ENCODE data around the gene CD248.

CD248 gene

DNA sequence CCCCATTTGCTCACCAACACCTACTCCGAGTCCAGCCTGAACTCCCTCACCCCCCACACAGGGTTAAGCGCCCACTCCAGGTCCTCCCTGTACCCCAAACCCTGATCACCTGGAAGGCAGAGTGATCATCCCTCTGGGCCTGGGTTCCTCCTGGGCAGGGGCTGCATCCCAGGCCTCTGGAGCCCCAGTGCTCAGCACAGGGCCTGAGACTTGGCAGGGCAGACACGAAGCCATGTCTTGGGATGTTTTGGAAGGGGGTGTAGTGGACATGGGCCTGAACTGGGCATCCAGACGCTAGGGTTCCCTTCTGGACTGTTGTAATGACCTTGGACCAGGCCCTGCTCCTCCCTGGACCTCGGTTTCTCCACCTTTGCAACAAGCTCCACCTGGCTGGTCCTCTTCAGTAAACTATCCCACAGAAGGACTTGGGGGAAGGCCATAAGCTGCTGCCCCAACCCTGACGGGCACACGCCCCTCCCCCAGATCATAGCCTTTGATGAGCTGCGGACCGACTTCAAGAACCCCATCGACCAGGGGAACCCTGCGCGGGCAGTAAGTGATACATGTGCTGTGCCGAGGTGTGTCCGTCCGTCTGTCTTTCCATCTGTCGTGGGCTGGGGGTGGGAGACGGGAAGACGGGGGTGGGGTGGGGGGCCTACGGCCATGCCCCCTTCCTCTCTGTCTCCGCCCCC, 34.9 kb downstream of the CD248 start:
- Histone ChIP-seq H3K36me3 (ENCODE audit: low read length) (no peaks in the 10 kb centered on the region), H3K4me3 (ENCODE audit: insufficient read depth, low read length, poor library complexity, severe bottlenecking) (no peak overlapping the region), H2AFZ (ENCODE audit: low read depth, low read length, severe bottlenecking) (no peak overlapping the region), H3K27ac (ENCODE audit: low read depth, low read length) (no peak overlapping the region), H3K79me2 (ENCODE audit: insufficient read depth, low read length) (no peaks in the 10 kb centered on the region), H4K20me1 (ENCODE audit: low read depth, low read length) (no peaks in the 10 kb centered on the region), H3F3A (ENCODE audit: insufficient read depth) (peaks cover 5% of the 10 kb centered on the region; the same call in 1 of the 2 replicates), H3K9me2 (replicated peaks; ENCODE audit: insufficient read depth, low read length) (no peaks in the 10 kb centered on the region), H3K4me2 (ENCODE audit: low read depth, low read length, poor library complexity, severe bottlenecking) (no peak overlapping the region), H3K9ac (ENCODE audit: low read length) (no peak overlapping the region), H3K9me3 (ENCODE audit: insufficient read depth, low read length) (no peaks in the 10 kb centered on the region), H3K27me3 (ENCODE audit: low read length) (no peaks in the 10 kb centered on the region)
- TF ChIP-seq, protein P1, sequence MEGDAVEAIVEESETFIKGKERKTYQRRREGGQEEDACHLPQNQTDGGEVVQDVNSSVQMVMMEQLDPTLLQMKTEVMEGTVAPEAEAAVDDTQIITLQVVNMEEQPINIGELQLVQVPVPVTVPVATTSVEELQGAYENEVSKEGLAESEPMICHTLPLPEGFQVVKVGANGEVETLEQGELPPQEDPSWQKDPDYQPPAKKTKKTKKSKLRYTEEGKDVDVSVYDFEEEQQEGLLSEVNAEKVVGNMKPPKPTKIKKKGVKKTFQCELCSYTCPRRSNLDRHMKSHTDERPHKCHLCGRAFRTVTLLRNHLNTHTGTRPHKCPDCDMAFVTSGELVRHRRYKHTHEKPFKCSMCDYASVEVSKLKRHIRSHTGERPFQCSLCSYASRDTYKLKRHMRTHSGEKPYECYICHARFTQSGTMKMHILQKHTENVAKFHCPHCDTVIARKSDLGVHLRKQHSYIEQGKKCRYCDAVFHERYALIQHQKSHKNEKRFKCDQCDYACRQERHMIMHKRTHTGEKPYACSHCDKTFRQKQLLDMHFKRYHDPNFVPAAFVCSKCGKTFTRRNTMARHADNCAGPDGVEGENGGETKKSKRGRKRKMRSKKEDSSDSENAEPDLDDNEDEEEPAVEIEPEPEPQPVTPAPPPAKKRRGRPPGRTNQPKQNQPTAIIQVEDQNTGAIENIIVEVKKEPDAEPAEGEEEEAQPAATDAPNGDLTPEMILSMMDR (IDR thresholded peaks at IDR 0.05; ENCODE audit: insufficient read depth, low read length, poor library complexity, severe bottlenecking), result no peak
- TF ChIP-seq EZH2phosphoT487 (conservative IDR thresholded peaks at IDR 0.05; ENCODE audit: low read length), result no peak

DNA sequence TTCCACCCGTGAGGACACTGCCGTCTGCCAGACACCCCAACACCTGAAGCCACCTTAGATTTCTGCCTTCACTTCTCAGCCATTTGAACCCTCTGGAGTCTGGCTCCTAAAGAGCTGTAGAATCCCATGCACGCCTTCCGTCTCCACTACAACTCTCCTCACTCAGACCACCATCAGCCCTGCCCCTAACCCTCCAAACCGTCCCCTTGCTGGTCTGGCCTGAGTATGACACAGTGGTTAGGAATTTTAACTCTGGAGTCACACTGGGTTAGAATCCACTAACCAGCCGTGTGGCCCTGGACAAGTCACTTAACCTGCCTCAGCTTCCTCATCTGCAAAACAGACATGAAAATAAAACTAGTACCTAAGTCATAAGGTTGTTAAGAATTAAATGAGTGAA, 35.8 kb downstream of the CD248 start:
- H2AFZ ChIP-seq (ENCODE audit: low read depth, low read length, severe bottlenecking), result no peak overlapping the region
- no peaks in the 10 kb centered on the region for H3K27me3 ChIP-seq (ENCODE audit: low read length)
- TF ChIP-seq, protein P1 (IDR thresholded peaks at IDR 0.05; ENCODE audit: insufficient read depth, low read length, poor library complexity, severe bottlenecking), result no peak
- no peak for TF ChIP-seq EZH2phosphoT487 (conservative IDR thresholded peaks at IDR 0.05; ENCODE audit: low read length)
- no peaks in the 10 kb centered on the region for H3K9me3 ChIP-seq (ENCODE audit: insufficient read depth, low read length)
- no peak overlapping the region for H3K9ac ChIP-seq (ENCODE audit: low read length)
- H3K4me2 ChIP-seq (ENCODE audit: low read depth, low read length, poor library complexity, severe bottlenecking), result no peak overlapping the region
- H3F3A ChIP-seq (ENCODE audit: insufficient read depth), result peaks cover 5% of the 10 kb centered on the region; the same call in 1 of the 2 replicates
- no peak overlapping the region for H3K4me3 ChIP-seq (ENCODE audit: insufficient read depth, low read length, poor library complexity, severe bottlenecking)
- no peaks in the 10 kb centered on the region for H3K79me2 ChIP-seq (ENCODE audit: insufficient read depth, low read length)
- H3K36me3 ChIP-seq (ENCODE audit: low read length), result no peaks in the 10 kb centered on the region
- no peaks in the 10 kb centered on the region for H3K9me2 ChIP-seq (replicated peaks; ENCODE audit: insufficient read depth, low read length)
- H3K27ac ChIP-seq (ENCODE audit: low read depth, low read length), result no peak overlapping the region
- H4K20me1 ChIP-seq (ENCODE audit: low read depth, low read length), result no peaks in the 10 kb centered on the region

DNA sequence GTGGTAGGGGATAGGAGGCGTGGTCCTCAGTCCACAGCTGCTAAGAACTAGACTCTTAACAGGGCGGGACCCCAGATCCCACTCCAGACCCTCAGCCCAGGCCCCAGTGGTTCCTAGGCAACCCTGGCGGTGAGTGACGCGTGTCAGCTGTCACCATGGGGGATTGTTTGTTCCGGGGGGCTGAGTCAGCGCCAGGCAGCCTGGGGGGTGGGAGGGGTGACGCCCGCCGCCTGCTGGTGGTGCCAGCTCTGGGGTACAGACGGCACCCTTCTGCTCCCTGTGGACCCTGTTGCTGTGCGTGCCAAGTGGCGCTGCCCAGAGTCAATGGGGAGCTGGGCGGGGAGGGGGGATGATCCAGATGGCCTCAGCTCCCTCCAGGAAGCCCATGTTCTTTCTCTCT, 36.4 kb downstream of the CD248 start:
- Histone ChIP-seq H3K4me2 (ENCODE audit: low read depth, low read length, poor library complexity, severe bottlenecking) (no peak overlapping the region), H4K20me1 (ENCODE audit: low read depth, low read length) (no peaks in the 10 kb centered on the region; the same call in 1 of the 2 replicates)

More for the DNA sequence above, 36.4 kb downstream of the CD248 start:
- H3K36me3 ChIP-seq (ENCODE audit: low read length), result no peaks in the 10 kb centered on the region
- no peaks in the 10 kb centered on the region for H3K9me3 ChIP-seq (ENCODE audit: insufficient read depth, low read length)
- no peak overlapping the region for H2AFZ ChIP-seq (ENCODE audit: low read depth, low read length, severe bottlenecking)
- TF ChIP-seq, protein P1 (IDR thresholded peaks at IDR 0.05; ENCODE audit: insufficient read depth, low read length, poor library complexity, severe bottlenecking), result no peak
- no peak for TF ChIP-seq EZH2phosphoT487 (conservative IDR thresholded peaks at IDR 0.05; ENCODE audit: low read length)
- no peaks in the 10 kb centered on the region for H3K9me2 ChIP-seq (replicated peaks; ENCODE audit: insufficient read depth, low read length)
- H3K27me3 ChIP-seq (ENCODE audit: low read length), result no peaks in the 10 kb centered on the region
- no peak overlapping the region for H3K9ac ChIP-seq (ENCODE audit: low read length)
- peaks cover 5% of the 10 kb centered on the region; the same call in 1 of the 2 replicates for H3F3A ChIP-seq (ENCODE audit: insufficient read depth)
- H3K4me3 ChIP-seq (ENCODE audit: insufficient read depth, low read length, poor library complexity, severe bottlenecking), result no peak overlapping the region
- no peaks in the 10 kb centered on the region for H3K79me2 ChIP-seq (ENCODE audit: insufficient read depth, low read length)
- no peak overlapping the region for H3K27ac ChIP-seq (ENCODE audit: low read depth, low read length)
